ENCODE results near the gene OSBPL1A.

GRCh38 chr18:24373328-24373727, 24.3 kb downstream of the OSBPL1A start:
- no peak for TF ChIP-seq CTCF (conservative IDR thresholded peaks at IDR 0.05 in 1 of 2, IDR thresholded peaks at IDR 0.05 in 1 of 2; ENCODE audit: extremely low read depth in 1 of 2, insufficient read depth in 1 of 2, low read depth in 1 of 2, low read length in 2 of 2)
- TF ChIP-seq EZH2 (IDR thresholded peaks at IDR 0.05; ENCODE audit: borderline replicate concordance, low read length) = no peak

Measured in mammary epithelial cell (primary cell).